Body of pancreas (tissue), 4 donors: ENCODE results near the gene TBC1D9B.

Experiments used
- POLR2A ChIP-seq, 3 donors: fragments of 450-650 bp; IDR thresholded peaks; one replicate each; pipeline ENCODE4 v1.6.1; 2016; ENCODE audit warnings: antibody characterized with exemption in 3 of 3, mild to moderate bottlenecking in 2 of 3
- TF ChIP-seq, protein P1 (sequence below), 7 experiments: fragments of 450-650 bp in 4 of 7; fragments of 200-600 bp in 3 of 7; sonication (generic) in 3 of 7; IDR thresholded peaks; one replicate each; pipeline ENCODE4 v1.5.1; 2016 to 2019; ENCODE audit warnings: antibody characterized with exemption in 7 of 7

DNA sequence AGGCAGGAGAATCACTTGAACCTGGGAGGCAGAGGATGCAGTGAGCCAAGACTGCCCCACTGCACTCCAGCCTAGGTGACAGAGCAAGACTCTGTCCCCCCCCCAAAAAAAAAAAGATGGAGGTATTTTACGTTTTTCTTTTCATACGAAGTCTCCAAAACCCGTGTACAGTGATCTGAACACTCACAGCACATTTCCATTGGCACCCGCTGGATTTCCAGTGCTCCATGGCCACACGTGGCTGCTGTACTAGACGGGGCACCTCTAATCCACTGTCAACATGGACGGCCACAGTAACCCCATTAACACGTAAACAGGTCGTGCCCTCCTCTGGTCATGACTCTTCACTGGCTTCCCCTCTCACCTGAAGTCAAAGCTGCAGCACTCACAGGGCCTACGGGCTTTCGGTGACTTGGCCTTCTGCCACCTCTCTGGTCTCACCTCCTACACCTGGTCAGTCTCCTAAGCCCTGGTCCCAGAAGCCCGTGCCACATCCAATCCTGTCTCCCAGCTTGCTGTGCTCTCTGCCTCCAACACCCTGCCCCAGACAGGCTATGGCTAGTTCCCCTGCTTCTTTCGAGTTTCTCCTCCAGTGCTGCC, 22.1 kb downstream of the TBC1D9B start:
- TF ChIP-seq, protein P1, sequence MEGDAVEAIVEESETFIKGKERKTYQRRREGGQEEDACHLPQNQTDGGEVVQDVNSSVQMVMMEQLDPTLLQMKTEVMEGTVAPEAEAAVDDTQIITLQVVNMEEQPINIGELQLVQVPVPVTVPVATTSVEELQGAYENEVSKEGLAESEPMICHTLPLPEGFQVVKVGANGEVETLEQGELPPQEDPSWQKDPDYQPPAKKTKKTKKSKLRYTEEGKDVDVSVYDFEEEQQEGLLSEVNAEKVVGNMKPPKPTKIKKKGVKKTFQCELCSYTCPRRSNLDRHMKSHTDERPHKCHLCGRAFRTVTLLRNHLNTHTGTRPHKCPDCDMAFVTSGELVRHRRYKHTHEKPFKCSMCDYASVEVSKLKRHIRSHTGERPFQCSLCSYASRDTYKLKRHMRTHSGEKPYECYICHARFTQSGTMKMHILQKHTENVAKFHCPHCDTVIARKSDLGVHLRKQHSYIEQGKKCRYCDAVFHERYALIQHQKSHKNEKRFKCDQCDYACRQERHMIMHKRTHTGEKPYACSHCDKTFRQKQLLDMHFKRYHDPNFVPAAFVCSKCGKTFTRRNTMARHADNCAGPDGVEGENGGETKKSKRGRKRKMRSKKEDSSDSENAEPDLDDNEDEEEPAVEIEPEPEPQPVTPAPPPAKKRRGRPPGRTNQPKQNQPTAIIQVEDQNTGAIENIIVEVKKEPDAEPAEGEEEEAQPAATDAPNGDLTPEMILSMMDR (IDR thresholded peaks at IDR 0.05) = no peak
- no peak for TF ChIP-seq POLR2A (IDR thresholded peaks at IDR 0.05)
